ENCODE results near the gene DBI. TPM values are rescaled to one million over a fixed set of nuclear protein-coding genes. Genes with fewer than 3 reads are reported as not detected.

Gene DBI
- total and polyA plus RNA-seq, 7 donors, result 50.6 to 264 (median 88.7) TPM

DNA sequence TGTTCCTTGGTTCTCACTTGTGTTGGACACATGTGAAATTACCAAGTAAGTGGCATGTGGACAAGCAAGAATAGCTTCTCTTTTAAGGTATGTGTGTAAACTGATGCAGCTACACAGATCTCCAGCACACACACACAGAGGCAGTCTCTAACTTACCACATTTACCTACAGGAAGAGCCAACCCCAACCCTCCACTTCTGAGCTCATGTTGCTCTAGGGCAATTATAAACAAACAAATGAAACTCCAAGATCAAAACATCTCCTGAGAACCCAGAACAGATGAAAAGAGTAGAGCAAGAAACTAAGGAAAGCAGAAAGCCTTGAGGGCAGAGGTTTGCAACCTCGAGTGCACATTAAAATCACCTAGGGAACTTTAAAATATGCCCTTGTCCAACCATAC is 48.9 kb downstream of the DBI start:
- TF ChIP-seq, protein P1, sequence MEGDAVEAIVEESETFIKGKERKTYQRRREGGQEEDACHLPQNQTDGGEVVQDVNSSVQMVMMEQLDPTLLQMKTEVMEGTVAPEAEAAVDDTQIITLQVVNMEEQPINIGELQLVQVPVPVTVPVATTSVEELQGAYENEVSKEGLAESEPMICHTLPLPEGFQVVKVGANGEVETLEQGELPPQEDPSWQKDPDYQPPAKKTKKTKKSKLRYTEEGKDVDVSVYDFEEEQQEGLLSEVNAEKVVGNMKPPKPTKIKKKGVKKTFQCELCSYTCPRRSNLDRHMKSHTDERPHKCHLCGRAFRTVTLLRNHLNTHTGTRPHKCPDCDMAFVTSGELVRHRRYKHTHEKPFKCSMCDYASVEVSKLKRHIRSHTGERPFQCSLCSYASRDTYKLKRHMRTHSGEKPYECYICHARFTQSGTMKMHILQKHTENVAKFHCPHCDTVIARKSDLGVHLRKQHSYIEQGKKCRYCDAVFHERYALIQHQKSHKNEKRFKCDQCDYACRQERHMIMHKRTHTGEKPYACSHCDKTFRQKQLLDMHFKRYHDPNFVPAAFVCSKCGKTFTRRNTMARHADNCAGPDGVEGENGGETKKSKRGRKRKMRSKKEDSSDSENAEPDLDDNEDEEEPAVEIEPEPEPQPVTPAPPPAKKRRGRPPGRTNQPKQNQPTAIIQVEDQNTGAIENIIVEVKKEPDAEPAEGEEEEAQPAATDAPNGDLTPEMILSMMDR (IDR thresholded peaks at IDR 0.05), result no peak
- Histone ChIP-seq H3K27ac (no peak overlapping the region), H3K27me3 (ENCODE audit: insufficient read depth in 3 of 3, low read length in 2 of 3) (no peaks in the 10 kb centered on the region), H3K9me3 (no peaks in the 10 kb centered on the region), H3K4me3 (no peak overlapping the region), H3K4me1 (no peaks in the 10 kb centered on the region), H3K36me3 (ENCODE audit: insufficient read depth in 1 of 2, low read depth in 1 of 2) (no peaks in the 10 kb centered on the region)
- intact Hi-C loops (cut with DNase I), result no loop called here
- DNase-seq (no peak), ATAC-seq (no peak)
- WGBS, 3 donors, result 76 to 89% (median 85%) methylated on average over 1 of the region's 1 CpG

DNA sequence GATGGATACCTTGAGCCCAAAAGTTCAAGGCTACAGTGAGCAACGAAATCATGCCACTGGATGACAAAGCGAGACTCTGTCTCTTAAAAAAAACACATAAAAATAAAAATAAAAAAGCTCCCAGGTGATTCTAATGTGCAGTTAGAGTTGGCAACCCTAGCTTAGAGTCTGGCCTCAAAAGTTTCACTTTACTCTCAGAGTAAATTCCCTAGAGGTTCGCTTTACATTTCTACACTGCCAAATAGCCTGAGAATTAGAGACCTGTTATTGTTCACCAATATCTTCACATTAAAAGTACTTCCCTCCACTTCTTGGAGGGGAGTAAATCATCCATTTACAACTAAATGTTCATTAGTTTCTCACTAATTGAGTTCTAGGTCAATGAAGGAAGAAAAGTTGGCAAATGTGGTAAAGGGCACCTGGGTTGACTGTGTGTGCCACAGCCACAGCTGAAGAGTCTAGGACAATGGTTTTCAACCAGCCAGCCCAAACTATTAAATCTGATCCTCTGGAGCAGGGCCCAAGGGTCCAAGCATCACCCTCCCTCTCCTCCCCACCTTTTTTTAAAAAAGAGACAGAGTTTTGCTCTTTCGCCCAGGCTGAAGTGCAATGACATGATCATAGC is 49.6 kb downstream of the DBI start:
- no peaks in the 10 kb centered on the region for H3K9me3 ChIP-seq
- no peak overlapping the region for H3K27ac ChIP-seq
- WGBS, 3 donors, result 85 to 97% (median 93%) methylated on average over 4 of the region's 4 CpGs
- DNase-seq (no peak), ATAC-seq (no peak)
- H3K4me1 ChIP-seq, result no peaks in the 10 kb centered on the region
- intact Hi-C loops (cut with DNase I), result no loop called here
- no peaks in the 10 kb centered on the region for H3K36me3 ChIP-seq (ENCODE audit: insufficient read depth in 1 of 2, low read depth in 1 of 2)
- TF ChIP-seq, protein P1 (IDR thresholded peaks at IDR 0.05), result no peak
- no peaks in the 10 kb centered on the region for H3K27me3 ChIP-seq (ENCODE audit: insufficient read depth in 3 of 3, low read length in 2 of 3)
- no peak overlapping the region for H3K4me3 ChIP-seq

DNA sequence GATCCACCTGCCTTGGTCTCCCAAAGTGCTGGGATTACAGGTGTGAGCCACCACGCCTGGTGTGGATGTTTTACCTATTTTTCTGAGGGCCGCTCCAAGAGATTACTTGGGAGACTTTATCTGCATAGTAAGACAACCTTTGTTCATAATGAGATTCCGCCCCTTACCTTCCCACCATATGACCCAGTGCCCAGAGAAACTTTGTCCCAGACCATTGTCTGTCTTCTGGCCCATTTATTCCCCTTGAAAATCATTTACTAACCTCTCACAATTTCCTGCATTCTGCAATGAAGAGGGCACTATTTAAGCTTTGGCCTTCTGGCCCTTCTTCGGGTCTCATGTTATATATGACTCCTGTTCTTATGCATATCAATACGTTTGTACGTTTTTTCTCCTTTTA is 51.1 kb downstream of the DBI start:
- ATAC-seq, result no peak
- intact Hi-C loops (cut with DNase I), result no loop called here

DNA sequence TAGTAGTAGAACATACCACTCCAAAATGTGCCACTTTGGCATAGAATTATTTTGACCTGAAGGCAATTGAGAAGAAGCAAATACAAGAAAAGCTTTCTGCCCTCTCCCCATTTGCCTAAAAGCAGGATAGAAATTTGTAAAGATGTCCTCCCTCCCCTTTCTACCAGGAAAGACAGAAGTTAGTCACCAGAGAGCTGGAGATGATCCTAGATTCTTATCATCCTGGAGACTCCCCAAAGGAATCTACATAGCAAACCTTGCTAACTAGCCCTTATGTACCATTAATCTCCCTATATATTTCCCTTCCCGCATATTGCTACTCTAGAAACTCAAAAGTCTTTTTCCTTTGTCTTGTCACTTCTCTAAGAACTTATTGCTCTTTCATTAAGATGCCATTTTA is 52.3 kb downstream of the DBI start:
- Histone ChIP-seq H3K4me1 (no peaks in the 10 kb centered on the region), H3K9me3 (no peaks in the 10 kb centered on the region), H3K27ac (no peak overlapping the region), H3K36me3 (ENCODE audit: insufficient read depth in 1 of 2, low read depth in 1 of 2) (no peaks in the 10 kb centered on the region), H3K27me3 (ENCODE audit: insufficient read depth in 3 of 3, low read length in 2 of 3) (no peaks in the 10 kb centered on the region), H3K4me3 (no peak overlapping the region)
- intact Hi-C loops (cut with DNase I), result no loop called here
- ATAC-seq (no peak), DNase-seq (no peak)
- 89 to 95% (median 90%) methylated on average over 1 of the region's 1 CpG for WGBS, 3 donors
- TF ChIP-seq, protein P1 (IDR thresholded peaks at IDR 0.05), result no peak

More for the DNA sequence above, 51.1 kb downstream of the DBI start:
- Histone ChIP-seq H3K4me3 (no peak overlapping the region), H3K9me3 (no peaks in the 10 kb centered on the region), H3K27ac (no peak overlapping the region), H3K36me3 (ENCODE audit: insufficient read depth in 1 of 2, low read depth in 1 of 2) (no peaks in the 10 kb centered on the region), H3K27me3 (ENCODE audit: insufficient read depth in 3 of 3, low read length in 2 of 3) (no peaks in the 10 kb centered on the region), H3K4me1 (no peaks in the 10 kb centered on the region)
- TF ChIP-seq, protein P1 (IDR thresholded peaks at IDR 0.05), result no peak
- 91 to 96% (median 94%) methylated on average over 6 of the region's 6 CpGs for WGBS, 3 donors
- no peak for DNase-seq
